SKM-1 treated with dmso at 0.1 percent for 144 hours (cell line): ENCODE data around the gene RASIP1.

Experiments used
- DNase-seq: peaks from one replicate; lab custom pipeline; 2025; ENCODE audit not compliant: unreplicated experiment; lab: John Stamatoyannopoulos, UW

Gene RASIP1

DNA sequence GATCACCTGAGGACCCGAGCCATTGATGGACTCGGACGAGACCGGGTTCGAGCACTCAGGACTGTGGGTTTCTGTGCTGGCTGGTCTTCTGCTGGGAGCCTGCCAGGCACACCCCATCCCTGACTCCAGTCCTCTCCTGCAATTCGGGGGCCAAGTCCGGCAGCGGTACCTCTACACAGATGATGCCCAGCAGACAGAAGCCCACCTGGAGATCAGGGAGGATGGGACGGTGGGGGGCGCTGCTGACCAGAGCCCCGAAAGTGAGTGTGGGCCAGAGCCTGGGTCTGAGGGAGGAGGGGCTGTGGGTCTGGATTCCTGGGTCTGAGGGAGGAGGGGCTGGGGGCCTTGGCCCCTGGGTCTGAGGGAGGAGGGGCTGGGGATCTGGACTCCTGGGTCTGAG lies 15.8 kb upstream of the RASIP1 start:
- DNase-seq, result no peak

DNA sequence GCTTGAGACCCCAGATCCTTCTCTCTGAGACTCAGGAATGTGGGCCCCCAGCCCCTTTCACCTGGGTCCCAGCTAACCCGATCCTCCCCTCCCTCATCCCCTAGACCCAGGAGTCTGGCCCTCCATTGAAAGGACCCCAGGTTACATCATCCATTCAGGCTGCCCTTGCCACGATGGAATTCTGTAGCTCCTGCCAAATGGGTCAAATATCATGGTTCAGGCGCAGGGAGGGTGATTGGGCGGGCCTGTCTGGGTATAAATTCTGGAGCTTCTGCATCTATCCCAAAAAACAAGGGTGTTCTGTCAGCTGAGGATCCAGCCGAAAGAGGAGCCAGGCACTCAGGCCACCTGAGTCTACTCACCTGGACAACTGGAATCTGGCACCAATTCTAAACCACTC lies 15.4 kb upstream of the RASIP1 start:
- no peak for DNase-seq

DNA sequence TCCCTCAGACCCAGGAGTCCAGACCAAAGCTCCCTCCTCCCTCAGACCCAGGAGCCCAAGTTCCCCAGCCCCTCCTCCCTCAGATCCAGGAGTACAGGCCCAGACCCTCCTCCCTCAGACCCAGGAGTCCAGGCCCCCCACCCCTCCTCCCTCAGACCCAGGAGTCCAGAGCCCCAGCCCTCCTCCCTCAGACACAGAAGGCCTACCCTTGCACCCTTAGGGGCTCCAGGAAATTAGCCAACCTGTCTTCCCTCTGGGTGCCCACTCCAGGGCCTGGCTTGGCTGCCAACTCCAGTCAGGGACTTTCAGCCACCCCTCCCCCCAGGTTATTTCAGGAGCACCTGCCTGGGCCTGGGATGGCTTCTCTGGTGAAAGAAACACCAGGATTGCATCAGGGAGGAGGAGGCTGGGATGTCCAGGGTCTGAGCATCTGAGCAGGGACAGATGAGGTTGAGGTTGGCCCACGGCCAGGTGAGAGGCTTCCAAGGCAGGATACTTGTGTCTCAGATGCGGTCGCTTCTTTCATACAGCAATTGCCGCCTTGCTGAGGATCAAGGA lies 14.8 kb upstream of the RASIP1 start, which contains the start of gene FGF21:
FGF21 (plus strand) TSS at position 441 of the 558 bp plus-strand sequence. CDS start 713 bp downstream, outside the sequence.
- no peak for DNase-seq

DNA sequence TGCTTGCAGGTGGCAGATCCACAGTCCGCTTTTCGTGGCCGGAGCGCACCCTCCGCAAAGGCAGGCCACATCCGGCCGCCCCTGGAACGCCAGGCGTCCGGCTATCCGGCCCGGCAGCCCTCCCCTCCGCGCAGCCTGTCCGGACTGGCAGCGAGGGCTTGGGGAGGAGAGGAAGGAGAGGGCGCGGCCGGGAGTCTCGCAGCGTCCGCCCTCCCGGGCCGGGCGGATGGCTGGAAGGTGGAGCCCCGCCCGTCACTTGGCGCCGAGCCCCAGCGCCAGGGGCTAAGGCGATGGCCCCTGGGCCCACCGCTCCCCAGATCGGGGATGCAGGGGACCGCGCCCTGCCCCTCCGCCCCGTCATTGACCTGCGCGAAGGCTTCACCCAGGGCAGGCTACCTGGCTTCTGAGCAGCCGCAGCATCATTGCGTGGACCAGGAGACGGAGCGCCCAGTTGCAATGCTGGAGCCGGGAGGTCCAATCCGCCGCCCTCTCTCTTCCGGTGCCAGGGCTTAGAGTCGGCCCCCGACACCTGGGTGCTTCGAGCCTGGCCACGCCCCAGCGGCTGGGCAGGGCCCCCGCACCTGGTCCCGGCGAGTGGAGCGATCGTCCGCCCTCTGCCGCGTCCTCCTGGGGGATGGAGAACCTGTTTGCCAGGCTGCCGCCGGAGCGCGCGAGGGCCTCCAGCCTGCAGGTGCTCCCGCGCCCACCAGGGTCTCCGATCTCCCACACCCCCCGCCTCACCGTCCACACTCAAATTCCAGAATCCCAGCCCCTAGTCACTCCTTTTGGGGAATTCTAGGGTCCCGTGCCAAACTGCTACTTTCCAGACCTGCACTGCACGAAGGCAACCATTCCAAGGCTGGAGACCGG lies 12.3 kb upstream of the RASIP1 start, which contains the start of gene FUT1:
FUT1 (minus strand) TSS at position 146 of the 870 bp plus-strand sequence. CDS start 1,360 bp downstream, outside the sequence.
- DNase-seq, result no peak

DNA sequence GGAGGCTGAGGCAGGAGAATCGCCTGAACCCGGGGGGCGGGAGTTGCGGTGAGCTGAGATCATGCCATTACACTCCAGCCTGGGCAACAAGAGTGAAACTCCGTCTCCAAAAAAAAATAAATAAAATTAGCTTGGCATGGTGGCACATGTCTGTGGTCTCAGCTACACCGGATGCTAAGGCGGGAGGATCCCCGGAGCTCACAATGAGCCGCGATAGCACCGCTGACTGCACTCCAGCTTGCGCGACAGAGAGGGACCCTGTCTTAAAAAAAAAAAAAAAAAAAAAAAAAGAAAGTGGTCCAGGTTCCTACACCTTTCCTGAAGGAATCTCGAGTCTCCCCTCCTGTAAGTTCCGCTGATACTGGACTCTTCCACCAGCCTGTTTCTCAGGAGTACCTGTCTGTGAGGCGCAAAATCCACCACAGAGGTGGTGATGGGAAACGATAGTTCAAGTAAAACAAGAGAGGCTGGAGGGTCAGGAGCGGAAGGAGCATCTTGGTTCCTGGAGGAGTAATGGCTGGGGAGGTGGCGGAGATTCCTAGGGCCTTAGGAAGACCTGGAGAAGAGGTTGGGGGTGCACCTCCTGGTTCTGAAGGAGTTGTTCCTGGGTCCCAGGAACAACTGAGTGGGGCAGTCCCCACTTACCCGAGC lies 11.6 kb upstream of the RASIP1 start:
- DNase-seq, result no peak

DNA sequence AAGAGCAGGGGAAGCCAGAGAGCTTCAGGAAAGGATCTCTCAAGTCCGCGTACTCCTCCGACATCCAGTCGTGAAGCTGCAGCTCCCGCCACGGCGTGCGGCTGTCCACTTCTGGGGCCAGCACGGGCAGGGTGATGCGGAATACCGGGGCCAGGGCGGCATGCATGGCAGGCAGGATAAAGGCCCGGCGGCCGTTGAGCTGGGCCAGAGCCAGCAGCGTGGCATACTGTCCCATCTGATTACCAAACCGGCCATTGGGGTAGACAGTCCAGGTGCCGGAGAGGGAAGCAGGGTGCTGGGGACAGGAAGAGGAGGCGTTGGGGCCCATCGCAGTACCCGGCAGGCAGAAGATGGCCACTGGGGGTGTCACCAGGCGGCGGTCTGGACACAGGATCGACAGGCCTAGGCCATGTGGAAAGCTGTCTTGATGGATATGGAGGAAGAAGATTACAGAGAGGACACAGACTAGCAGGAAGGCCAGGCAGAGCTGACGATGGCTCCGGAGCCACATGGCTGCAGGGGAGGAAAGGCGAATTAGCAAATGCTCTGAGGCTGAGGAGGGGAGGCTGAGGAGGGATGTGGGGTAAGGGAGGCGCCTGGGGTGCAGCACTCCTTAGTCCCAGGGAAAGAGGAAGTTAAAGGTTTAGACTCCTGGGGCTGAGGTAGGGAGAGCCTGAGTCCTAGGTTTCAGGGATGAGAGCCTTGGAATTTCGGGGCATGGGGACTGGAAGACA lies 10.5 kb upstream of the RASIP1 start:
- DNase-seq, result no peak

DNA sequence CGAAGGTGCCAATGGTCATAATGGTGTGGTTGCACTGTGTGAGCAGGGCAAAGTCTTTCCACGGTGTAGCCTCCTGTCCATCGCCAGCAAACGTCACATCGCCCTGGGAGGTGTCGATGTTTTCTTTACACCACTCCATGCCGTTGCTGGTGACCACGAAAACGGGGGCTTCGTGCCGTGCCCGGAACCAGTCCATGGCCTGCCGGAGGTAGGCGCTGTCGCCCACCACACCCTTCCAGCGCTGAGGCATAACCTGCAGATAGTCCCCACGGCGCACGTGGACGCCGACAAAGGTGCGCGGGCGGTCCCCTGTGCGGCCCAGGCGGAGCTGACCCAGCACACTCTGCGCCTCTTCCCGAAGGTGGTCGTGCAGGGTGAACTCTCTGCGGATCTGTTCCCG lies 9.9 kb upstream of the RASIP1 start:
- no peak for DNase-seq

DNA sequence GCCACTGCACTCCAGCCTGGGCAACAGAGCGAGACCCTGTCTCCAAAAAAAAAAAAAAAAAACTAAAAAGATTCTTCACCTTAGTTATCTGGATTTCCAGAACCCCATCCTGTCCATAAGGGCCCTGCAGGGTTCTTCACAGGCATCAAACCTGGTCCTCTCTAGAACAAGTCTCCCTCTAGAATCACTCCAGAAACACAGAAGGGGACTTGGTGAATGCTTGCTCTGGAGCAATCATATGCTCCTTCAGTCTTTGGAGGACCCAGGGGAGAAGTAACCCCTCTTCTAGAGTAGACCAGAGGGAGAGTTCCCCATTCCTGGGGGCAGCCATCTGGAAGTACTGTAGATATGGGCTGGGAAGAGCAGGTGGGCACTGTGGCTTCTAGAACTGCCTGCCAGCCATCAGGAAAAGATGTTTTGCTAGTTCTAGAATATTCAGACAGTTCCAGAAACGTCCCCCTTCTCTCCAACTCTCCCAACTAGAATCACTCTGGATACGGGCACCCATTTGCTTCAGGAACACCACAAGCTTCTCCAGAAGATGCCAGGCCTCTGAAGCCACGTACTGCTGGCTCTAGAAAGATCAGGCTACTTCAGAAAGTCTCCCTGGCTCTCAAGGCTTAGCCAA lies 9.3 kb upstream of the RASIP1 start:
- DNase-seq, result no peak

DNA sequence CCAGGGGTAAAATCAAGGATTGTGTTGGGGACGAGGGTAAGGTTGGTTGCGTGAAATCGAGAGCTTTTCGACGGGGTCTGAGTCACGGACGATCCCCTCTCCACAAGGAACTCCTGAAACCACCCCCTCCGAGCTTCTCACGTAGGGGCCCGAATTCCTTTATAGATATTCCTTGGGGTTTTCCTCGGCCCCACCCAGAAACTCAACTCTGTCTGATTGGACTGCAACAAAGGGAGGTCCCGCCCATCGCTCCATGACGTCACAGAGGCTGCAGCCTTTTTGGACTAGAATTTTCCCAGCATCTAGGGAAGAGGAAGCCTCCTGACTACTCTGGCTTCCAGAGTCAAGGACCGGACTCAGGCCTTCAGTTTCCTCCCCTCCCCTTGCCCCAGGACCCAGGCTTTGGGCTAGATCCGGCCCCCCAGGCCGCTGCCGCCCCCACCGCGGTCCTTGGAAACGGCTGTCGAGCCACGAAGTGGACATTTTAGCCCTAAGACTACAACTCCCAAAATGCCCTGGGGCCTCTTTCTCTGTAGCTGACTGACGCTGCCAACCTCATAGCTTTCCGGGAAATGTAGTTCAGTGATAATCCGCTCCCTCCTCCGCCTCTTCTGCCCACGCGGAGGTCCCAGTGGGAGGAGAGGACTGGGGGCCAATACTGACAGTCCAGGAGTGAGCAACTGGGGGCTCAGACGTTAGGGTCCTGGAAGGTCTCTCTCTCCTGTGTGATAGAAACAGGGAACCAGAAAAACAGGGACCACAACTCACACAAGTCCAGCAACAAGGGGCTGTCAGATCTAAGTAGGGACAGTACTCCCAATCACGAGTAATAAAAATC lies 6.5 kb upstream of the RASIP1 start, which contains the start of gene IZUMO1:
IZUMO1 (minus strand) TSS at position 172 of the 838 bp plus-strand sequence. CDS start 1,050 bp downstream, outside the sequence.
- DNase-seq, result peak; percentile 28

DNA sequence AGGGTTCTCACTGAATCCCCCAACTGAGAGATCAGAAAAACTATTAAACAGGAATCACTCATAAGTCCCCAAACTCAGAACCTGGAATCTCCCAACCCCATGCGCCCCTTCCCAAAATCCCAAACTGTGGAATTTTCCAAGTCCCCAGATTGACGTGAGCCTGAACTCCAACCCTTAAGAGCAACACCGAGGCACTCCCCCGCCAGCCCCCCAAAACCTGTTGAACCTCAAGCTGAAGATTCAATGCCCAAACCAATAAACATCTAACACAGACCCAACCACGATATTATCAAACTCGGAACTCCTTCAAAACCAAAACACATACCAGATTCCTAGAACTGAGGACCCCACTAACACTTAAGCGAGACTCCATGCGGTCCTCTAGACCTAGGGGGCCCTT lies 5.7 kb upstream of the RASIP1 start:
- no peak for DNase-seq

DNA sequence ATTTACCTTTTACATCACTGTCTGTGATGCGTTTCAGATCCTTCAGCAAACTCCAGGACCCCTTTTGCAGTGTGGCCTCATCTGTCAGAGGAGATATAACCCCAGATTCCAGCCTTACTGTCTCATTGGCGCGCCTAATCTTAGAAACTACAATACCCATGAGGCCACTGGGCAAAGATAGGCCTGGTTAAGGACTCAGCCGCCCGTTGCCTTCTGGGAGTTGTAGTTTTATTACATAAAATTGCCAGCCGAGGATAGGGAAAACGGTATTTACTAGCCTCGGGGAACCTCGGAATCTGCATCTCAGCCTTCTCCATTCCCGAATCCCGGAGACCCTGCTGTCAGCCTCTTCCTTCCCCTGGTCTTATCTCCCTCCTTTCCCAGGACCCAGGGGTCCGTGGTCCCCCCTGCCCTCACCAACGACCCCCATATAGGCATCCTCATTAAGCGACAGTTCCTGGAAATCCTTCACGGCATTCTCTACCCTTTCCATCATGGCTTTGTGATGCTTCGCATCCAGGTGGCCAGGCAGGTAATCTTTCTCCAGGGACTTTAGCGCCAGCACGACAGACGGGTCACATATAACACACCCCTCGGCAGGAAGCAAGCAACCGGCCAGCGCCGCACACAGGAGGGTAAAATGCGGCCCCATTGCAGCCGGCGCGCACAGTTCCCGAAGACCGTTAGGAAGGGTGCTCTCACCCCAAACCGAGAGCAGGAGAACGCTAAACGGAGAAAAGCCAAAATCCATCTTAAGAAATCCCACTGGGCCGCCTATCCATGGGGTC lies 5.0 kb upstream of the RASIP1 start:
- peak; percentile 26 for DNase-seq

DNA sequence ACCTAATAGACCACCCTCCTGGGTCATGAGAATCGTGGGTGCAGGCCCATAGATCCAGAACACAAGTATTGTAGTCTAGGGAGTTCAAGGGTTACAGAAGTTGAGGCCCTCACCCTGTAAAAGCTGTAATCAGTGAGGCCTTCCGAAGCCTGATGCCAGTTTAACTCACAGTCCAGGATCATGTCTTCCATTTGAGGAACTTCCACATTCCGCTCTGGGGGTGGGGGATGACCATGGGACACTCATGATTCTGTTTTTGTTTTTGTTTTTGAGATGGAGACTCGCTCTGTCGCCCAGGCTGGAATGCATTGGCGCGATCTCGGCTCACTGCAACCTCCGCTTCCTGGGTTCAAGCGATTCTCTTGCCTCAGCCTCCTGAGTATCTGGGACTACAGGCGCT lies 1.7 kb upstream of the RASIP1 start:
- DNase-seq, result no peak

DNA sequence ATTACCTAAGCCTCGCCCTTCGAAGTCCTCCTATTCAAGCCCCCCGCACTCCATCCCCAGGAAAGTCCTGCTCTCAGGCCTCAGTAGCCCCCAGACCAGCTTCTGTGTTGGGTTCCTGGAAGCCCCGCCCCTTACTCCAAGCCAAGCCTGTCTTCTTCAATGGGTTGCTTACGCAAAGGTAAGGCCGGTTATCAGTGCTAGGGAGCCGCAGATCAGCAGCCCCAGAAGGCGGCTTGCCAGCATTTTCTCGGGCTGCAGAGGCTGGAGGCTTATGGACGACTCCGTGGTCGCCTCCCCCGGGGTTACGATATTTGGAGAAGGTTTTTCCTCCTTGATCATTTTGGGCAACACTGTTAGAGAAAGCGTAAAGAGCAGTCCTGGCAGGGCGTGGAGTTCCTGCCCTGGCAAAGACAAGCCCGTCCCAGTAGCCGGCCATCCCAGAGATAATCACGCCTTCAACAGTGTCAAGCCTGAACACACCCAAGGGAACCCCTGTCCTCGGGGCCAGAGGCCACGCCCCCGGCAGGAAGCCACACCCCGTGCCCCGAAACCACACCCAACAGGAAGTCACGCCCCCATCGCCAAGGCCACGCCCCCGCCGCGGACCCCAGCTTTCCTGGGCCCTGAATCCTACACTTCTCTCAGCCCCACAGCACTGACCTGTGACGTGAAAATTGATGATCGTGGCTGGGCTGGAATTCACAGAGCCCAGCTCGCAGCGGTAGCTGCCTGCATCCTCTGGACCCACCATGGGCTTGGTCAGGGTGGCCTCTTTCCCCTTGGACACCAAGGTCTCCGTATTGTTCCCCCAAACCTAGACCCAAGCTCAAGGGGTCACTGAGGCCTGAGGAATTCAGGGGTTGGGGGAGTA lies 954 bp upstream of the RASIP1 start:
- no peak for DNase-seq

DNA sequence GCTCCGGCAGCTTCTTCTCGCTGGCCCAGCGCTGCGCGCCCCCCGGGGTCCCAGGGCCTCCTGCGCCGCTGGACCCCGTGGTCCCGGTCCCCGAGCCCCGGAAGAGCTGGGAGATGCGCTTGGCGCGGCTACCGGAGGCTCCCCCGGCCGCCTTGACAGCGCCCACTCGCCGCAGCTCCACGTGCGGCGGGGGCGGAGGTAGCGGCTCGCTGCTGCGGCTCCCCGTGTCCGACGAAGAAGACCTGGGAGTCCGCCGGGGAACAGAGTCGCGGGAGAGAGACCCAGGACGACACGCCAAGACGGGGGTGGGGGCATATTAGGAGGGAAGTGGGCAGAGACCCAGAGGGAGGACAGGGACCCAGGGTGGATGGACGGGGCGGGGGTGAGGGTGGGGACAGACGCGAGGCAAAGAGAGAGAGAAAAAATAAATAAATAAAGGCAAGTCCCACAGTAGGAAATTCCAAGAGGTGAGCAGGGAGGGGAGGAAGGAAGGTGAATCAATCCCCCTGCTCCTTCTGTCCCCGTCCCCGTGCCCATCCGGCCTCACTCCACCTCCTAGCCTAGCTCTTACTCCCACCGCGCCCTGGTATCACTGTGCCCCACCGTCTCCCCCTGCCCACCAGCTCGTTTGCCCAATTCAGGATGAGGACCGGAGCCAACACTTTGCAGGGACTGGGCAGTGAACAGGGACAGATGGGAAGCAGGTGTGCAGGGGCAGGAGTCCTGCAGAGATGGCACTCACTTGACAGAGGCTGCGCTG lies 826 bp downstream of the RASIP1 start:
- DNase-seq, result no peak

DNA sequence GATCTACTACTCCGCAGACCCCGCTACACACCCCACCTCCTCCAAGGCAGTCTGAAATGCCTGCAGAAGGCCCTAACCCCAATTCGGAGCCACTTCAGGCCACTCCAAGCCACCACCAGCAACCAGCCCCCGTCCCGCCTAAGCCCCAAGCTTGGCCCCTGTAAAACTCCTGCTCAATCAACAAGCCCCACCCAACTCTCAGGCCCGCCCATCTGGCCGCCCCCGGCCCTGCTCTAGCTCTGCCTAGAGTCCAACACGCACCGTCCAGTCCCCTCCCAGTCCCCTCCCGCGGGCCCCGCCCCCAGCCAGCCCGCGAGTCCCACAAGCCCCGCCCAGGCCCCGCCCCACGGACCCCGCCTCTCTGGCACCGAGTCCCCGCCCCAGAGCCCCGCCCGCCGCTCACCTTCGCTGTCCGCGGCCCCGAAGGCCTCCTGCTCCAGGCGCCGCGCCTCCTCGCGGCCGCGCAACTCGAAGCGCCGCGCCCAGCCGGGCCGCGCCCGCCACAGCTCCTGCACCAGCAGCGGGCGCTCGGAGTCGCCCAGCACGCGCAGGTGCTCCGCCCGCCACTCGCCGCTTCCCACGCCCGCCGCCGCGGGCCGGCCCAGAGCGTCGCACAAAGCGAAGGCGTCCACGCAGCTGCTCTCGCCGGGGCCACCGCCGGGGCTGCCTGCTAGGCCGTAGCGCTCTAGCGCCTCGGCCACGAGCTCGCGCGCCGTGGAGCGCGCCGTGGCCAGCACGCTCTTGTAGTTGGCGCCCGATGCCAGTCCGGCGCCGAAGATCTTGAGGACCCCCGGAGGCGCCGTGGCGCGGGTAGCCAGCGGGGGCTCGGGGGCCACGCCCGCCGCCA lies 1.6 kb downstream of the RASIP1 start:
- peak; percentile 53 for DNase-seq

DNA sequence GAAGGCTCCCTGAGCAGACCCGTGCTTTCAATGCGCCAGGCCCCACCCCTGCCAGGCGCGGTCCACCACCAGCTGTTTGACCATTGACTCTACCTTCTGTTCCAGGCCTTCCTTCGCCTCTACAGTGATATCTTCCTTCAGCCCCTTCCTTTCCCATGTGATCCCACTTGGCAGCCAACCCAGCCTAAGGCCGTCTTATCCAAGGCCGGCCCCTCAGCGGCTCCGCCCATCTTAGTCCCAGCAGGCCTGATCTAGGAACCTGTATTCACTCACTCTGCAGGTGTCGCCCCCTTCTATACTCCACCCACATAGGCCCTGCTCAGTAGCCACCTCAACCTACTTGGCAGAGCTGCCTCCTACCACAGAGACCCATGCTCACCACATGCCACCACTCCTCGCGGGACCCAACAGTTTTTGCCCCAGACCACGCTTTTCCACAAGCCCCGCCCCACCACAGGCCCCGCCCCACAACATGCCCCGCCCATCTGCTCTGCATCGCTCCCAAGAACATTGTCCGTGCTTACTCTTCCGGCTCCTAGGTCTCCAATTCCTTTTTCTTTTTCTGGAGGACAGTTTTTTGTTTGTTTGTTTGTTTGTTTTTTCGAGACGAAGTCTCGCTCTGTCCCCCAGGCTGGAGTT lies 2.9 kb downstream of the RASIP1 start:
- DNase-seq, result no peak
